ENCODE data around the gene TMEM238L.

GRCh38 chr17:10751563-10751962, 52.3 kb downstream of the TMEM238L start:
- TF ChIP-seq CTCF (IDR thresholded peaks at IDR 0.05) (no peak), POLR2A (IDR thresholded peaks at IDR 0.05) (no peak)

Data from esophagus squamous epithelium (tissue), 4 donors.